ENCODE results near the gene LY6G5C.
A peak's percentile ranks its signal among the peaks of the same experiment; 100 is the strongest.

Gene LY6G5C

GRCh38 chr6:31680226-31681134 is at the start of gene LY6G5C:
LY6G5C (minus strand) TSS chr6:31681067; CDS start chr6:31680373, 694 bp downstream.
- ChIA-PET CTCF (interaction anchor here (0.6 to 1.5 kb wide), 3 partner anchors 57 to 229 kb away, joined by 3 to 6 read pairs (median 5); no protein-coding TSS in a partner anchor), POLR2A (interaction anchor here (1.0 kb wide), 1 partner anchor 20 kb away, joined by 3 read pairs; the partner anchor contains the start of gene C6orf47)
- peak; percentile 82 for DNase-seq (ENCODE audit: extremely low spot score)
- TF ChIP-seq PKNOX1 (IDR thresholded peaks at IDR 0.05) (no peak), HDGF (IDR thresholded peaks at IDR 0.05; ENCODE audit: borderline replicate concordance) (no peak), TARDBP (IDR thresholded peaks at IDR 0.05) (no peak), CTBP1 (IDR thresholded peaks at IDR 0.05; ENCODE audit: borderline replicate concordance) (no peak), LEF1 (IDR thresholded peaks at IDR 0.05; ENCODE audit: borderline replicate concordance) (no peak), FOXM1 (IDR thresholded peaks at IDR 0.05; ENCODE audit: borderline replicate concordance) (no peak)

GRCh38 chr6:31729979-31730630 is 49.2 kb upstream of the LY6G5C start:
- peak; percentile 91 for DNase-seq (ENCODE audit: extremely low spot score)
- POLR2A ChIA-PET, result interaction anchor here (0.7 to 4.2 kb wide), 20 partner anchors 9 to 168 kb away, joined by 3 to 40 read pairs (median 6); partner anchors contain the start of genes ABHD16A, C6orf47, HSPA1A and HSPA1B

GRCh38 chr6:31729515-31729978 is 48.7 kb upstream of the LY6G5C start:
- ChIA-PET POLR2A (interaction anchor here (0.7 to 4.2 kb wide), 19 partner anchors 8 to 169 kb away, joined by 3 to 40 read pairs (median 6); partner anchors contain the start of genes ABHD16A, C6orf47, HSPA1A and HSPA1B), CTCF (interaction anchor here (1.2 to 2.0 kb wide), 8 partner anchors 9 to 97 kb away, joined by 3 to 13 read pairs (median 6); partner anchors contain the start of genes LSM2, LY6G6D and MSH5)
- peak; percentile 77 for DNase-seq (ENCODE audit: extremely low spot score)
- TF ChIP-seq SP1 (IDR thresholded peaks at IDR 0.05) (peak; percentile 34; the same call in 1 of the 2 replicates), L3MBTL2 (conservative IDR thresholded peaks at IDR 0.05) (no peak), LEF1 (IDR thresholded peaks at IDR 0.05; ENCODE audit: borderline replicate concordance) (no peak), ELF4 (IDR thresholded peaks at IDR 0.05) (no peak)

More at GRCh38 chr6:31729979-31730630, 49.2 kb upstream of the LY6G5C start:
- CTCF ChIA-PET, result interaction anchor here (0.6 to 2.0 kb wide), 9 partner anchors 8 to 164 kb away, joined by 3 to 13 read pairs (median 6); partner anchors contain the start of genes LSM2, LY6G6D and MSH5
- peak; percentile 39 for TF ChIP-seq L3MBTL2 (conservative IDR thresholded peaks at IDR 0.05)
- no peak for TF ChIP-seq HDGF (IDR thresholded peaks at IDR 0.05; ENCODE audit: borderline replicate concordance)

- POLR2A ChIA-PET, result interaction anchor here (0.7 to 4.2 kb wide), 13 partner anchors 8 to 102 kb away, joined by 3 to 40 read pairs (median 5); partner anchors contain the start of genes ABHD16A, HSPA1A, HSPA1L and LSM2
- no peak for DNase-seq (ENCODE audit: extremely low spot score)
- no peak for TF ChIP-seq FOXK2 (IDR thresholded peaks at IDR 0.05)
- TF ChIP-seq FOXA1 (IDR thresholded peaks at IDR 0.05), result no peak
- TF ChIP-seq L3MBTL2 (conservative IDR thresholded peaks at IDR 0.05), result no peak
- no peak for TF ChIP-seq ELF4 (IDR thresholded peaks at IDR 0.05)
- TF ChIP-seq PKNOX1 (IDR thresholded peaks at IDR 0.05), result no peak
- TF ChIP-seq BHLHE40 (IDR thresholded peaks at IDR 0.05; ENCODE audit: borderline replicate concordance), result no peak
- no peak for TF ChIP-seq TARDBP (IDR thresholded peaks at IDR 0.05)
- no peak for TF ChIP-seq LEF1 (IDR thresholded peaks at IDR 0.05; ENCODE audit: borderline replicate concordance)
- TF ChIP-seq ZNF384 (IDR thresholded peaks at IDR 0.05), result no peak
- no peak for TF ChIP-seq HDGF (IDR thresholded peaks at IDR 0.05; ENCODE audit: borderline replicate concordance)
- TF ChIP-seq FOXM1 (IDR thresholded peaks at IDR 0.05; ENCODE audit: borderline replicate concordance), result no peak
- no peak for TF ChIP-seq CTBP1 (IDR thresholded peaks at IDR 0.05; ENCODE audit: borderline replicate concordance)
- TF ChIP-seq SUZ12 (IDR thresholded peaks at IDR 0.05), result no peak
- TF ChIP-seq NFRKB (IDR thresholded peaks at IDR 0.05), result no peak
- TF ChIP-seq SP1 (IDR thresholded peaks at IDR 0.05), result no peak
- CTCF ChIA-PET, result interaction anchor here (1.2 to 2.0 kb wide), 6 partner anchors 9 to 78 kb away, joined by 3 to 13 read pairs (median 9); partner anchors contain the start of genes LSM2, LY6G6D and MSH5
Observed at GRCh38 chr6:31728767-31729514, 48.1 kb upstream of the LY6G5C start, which contains the start of gene DDAH2. DDAH2 (minus strand) TSS chr6:31729299; CDS start chr6:31729161, 138 bp downstream.

- POLR2A ChIA-PET, result interaction anchor here (1.2 to 4.2 kb wide), 2 partner anchors 11 to 102 kb away, joined by 4 to 40 read pairs; partner anchors contain the start of gene MSH5
Observed at GRCh38 chr6:31727717-31728671, 47.1 kb upstream of the LY6G5C start.

More at GRCh38 chr6:31727717-31728671, 47.1 kb upstream of the LY6G5C start:
- TF ChIP-seq SUZ12 (IDR thresholded peaks at IDR 0.05) (no peak), TARDBP (IDR thresholded peaks at IDR 0.05) (no peak), SP1 (IDR thresholded peaks at IDR 0.05) (no peak), ELF4 (IDR thresholded peaks at IDR 0.05) (no peak), FOXK2 (IDR thresholded peaks at IDR 0.05) (no peak), PKNOX1 (IDR thresholded peaks at IDR 0.05) (no peak)
- CTCF ChIA-PET, result no interaction called here
- no peak for DNase-seq (ENCODE audit: extremely low spot score)

All from HEK293T (cell line).